Astrocyte of the cerebellum (primary cell): ENCODE results near the gene OPN4.

Experiments
- DNase-seq: peaks from one replicate; pipeline ENCODE4 v3.0.0-alpha.2; 2011; ENCODE audit warnings: low read depth
- H3K4me3 ChIP-seq: 2 replicates; pipeline ENCODE4 v1.5.1; 2011; ENCODE audit warnings: mild to moderate bottlenecking, low read depth, low read length, moderate library complexity
- in situ Hi-C: cut with HindIII; loops from 2 replicates; pipeline ENCODE4 v1.10.0; 2017; ENCODE audit warnings: low sequenced_read_pairs
- TF ChIP-seq, protein P1 (sequence below): IDR thresholded peaks from 2 replicates; pipeline ENCODE4 v1.5.1; 2012; ENCODE audit warnings: low read length, low read depth, moderate library complexity, mild to moderate bottlenecking; ENCODE audit errors: missing control alignments

The OPN4 gene

DNA sequence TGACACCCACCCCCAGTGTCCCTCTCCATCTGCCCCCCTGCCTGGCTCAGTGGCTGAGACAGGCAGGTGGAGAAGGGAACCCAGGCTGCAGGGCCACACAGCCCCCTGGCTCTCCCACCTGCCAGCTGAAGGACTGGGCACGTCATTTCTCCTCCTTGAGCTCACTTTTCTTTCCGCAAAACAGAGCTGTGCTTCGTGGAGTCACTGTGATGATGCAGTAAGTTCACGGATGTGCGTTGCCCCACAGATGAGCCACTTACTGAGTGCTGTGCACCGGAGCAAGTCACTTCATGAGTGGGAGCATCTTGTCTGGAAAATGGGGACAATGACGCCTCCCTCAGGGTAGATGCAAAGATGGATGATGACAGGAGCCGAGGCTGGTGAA is 2.7 kb downstream of the OPN4 start:
- in situ Hi-C loops, result no loop called here
- TF ChIP-seq, protein P1, sequence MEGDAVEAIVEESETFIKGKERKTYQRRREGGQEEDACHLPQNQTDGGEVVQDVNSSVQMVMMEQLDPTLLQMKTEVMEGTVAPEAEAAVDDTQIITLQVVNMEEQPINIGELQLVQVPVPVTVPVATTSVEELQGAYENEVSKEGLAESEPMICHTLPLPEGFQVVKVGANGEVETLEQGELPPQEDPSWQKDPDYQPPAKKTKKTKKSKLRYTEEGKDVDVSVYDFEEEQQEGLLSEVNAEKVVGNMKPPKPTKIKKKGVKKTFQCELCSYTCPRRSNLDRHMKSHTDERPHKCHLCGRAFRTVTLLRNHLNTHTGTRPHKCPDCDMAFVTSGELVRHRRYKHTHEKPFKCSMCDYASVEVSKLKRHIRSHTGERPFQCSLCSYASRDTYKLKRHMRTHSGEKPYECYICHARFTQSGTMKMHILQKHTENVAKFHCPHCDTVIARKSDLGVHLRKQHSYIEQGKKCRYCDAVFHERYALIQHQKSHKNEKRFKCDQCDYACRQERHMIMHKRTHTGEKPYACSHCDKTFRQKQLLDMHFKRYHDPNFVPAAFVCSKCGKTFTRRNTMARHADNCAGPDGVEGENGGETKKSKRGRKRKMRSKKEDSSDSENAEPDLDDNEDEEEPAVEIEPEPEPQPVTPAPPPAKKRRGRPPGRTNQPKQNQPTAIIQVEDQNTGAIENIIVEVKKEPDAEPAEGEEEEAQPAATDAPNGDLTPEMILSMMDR, result no peak
- DNase-seq, result no peak
- H3K4me3 ChIP-seq, result no peak overlapping the region

- TF ChIP-seq, protein P1, result no peak
- in situ Hi-C loops, result no loop called here
- DNase-seq, result no peak
- H3K4me3 ChIP-seq, result no peak overlapping the region
Measured at GRCh38 chr10:86657396-86658011, 3.2 kb downstream of the OPN4 start.

DNA sequence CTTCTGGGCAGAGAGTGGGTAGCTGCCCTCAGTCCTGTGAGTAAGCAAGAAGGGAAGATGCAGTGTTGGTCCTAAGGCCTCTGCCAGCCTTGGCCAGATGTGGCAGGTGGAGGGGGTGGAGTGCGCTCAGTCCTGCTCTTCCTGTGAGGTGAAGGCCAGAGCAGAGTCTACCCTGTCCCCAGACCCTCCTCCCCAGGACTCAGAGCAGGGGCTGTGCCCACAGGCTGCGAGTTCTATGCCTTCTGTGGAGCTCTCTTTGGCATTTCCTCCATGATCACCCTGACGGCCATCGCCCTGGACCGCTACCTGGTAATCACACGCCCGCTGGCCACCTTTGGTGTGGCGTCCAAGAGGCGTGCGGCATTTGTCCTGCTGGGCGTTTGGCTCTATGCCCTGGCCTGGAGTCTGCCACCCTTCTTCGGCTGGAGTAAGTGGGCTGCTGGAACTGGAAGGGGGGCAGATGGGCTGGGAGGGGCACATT is 4.0 kb downstream of the OPN4 start:
- no peak for DNase-seq
- H3K4me3 ChIP-seq, result no peak overlapping the region
- TF ChIP-seq, protein P1, result no peak
- in situ Hi-C loops, result no loop called here

DNA sequence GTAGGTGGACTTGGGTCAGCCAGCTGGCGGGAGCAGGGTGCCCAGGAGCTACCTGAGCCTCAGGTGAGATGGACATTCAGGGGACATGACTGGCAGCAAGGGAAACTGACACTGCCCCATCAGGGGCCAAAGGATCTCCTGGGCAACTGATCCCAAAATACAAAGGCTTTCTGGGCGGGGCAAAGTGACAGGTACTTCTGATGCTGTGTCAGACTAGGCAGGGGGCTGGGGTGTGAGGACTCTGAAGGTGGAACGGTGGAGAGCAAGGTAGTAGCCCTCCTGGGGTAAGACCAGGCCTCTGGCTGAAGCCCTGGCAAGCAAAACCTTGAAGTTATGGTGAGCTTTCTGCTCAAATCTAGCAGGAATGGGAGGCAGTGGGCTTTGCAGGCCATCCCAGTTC is 4.4 kb downstream of the OPN4 start:
- no peak for DNase-seq
- in situ Hi-C loops, result no loop called here
- H3K4me3 ChIP-seq, result no peak overlapping the region
- TF ChIP-seq, protein P1, result no peak

- TF ChIP-seq, protein P1, result no peak
- in situ Hi-C loops, result no loop called here
- no peak overlapping the region for H3K4me3 ChIP-seq
- no peak for DNase-seq
Measured at GRCh38 chr10:86659161-86659691, 4.9 kb downstream of the OPN4 start.

DNA sequence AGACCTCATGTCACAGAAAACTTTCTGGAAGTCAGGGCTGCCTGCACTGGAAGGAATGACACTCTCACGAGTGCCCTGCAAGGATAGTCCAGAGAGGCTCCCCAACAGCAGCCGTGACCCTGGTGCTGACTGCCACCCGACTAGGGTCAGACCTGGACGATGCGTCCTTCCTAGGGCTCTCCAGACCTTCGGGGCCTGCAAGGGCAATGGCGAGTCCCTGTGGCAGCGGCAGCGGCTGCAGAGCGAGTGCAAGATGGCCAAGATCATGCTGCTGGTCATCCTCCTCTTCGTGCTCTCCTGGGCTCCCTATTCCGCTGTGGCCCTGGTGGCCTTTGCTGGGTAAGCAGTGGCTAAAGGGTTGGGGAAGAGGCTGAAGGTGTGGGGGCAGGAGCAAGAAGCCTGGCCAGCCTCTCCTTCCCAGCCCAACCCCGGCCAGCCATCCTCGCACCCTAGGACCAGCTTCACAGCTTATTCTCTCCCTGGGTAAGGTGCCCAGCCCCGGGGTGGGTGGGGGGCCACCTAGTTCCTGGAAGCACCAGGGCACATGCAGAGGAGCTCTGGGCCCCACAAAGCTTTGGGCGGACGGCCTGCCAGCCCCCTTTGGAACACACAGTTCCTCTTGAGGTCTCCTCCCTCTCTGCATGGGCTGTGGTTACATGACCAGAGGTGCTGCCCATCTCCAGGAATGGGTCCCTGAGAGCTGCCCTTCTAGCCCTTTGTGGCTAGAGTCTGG is 5.5 kb downstream of the OPN4 start:
- TF ChIP-seq, protein P1, result no peak
- in situ Hi-C loops, result no loop called here
- DNase-seq, result no peak
- H3K4me3 ChIP-seq, result no peak overlapping the region
